ENCODE measurements around the gene SEMA5A. TPM values are rescaled to one million over a fixed set of nuclear protein-coding genes. Genes with fewer than 3 reads are reported as not detected.
A peak's percentile ranks its signal among the peaks of the same experiment; 100 is the strongest.

The SEMA5A gene
- total RNA-seq, 2 experiments from 2014 or later, result 1.1 to 1.7 TPM

- Mint-ChIP-seq H3K9me3 (no peaks in the 10 kb centered on the region), H3K27ac (no peak overlapping the region), H3K4me3 (no peak overlapping the region), H3K4me1 (no peaks in the 10 kb centered on the region), H3K27me3 (no peaks in the 10 kb centered on the region), H3K36me3 (ENCODE audit: low read depth) (no peaks in the 10 kb centered on the region)
- CTCF ChIA-PET, result no interaction called here
- POLR2A ChIA-PET, result no interaction called here
- DNase-seq, result no peak
Observed at GRCh38 chr5:9558319-9558965, 12.6 kb upstream of the SEMA5A start.

DNA sequence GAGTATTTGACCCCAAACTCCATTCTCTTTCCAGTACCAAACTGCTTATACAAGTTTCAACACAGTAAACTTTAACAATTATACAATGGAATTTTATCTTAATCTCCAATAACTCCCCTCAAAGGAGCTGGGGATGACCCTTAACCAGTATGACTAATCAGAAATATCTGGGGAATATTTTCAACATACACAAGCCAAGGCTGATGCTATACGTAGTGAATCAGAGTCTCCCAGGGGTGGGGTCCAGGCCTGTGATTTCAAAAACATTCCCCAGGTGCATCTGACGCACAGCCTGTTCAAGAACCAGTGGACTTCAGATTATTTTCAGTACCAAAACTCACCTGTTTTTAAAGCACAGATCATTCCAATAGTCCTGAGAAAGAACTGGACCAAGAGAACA is 11.8 kb upstream of the SEMA5A start:
- Mint-ChIP-seq H3K4me3 (no peak overlapping the region), H3K27me3 (no peaks in the 10 kb centered on the region), H3K9me3 (no peaks in the 10 kb centered on the region), H3K27ac (no peak overlapping the region), H3K4me1 (no peaks in the 10 kb centered on the region), H3K36me3 (ENCODE audit: low read depth) (no peaks in the 10 kb centered on the region)
- ChIA-PET POLR2A (no interaction called here), CTCF (no interaction called here)
- no peak for DNase-seq

- ChIA-PET POLR2A (no interaction called here), CTCF (no interaction called here)
- Mint-ChIP-seq H3K4me3 (no peak overlapping the region), H3K27ac (no peak overlapping the region), H3K4me1 (no peaks in the 10 kb centered on the region), H3K36me3 (ENCODE audit: low read depth) (no peaks in the 10 kb centered on the region), H3K9me3 (no peaks in the 10 kb centered on the region), H3K27me3 (no peaks in the 10 kb centered on the region)
- DNase-seq, result no peak
Observed at GRCh38 chr5:9555961-9556360, 10.1 kb upstream of the SEMA5A start.

DNA sequence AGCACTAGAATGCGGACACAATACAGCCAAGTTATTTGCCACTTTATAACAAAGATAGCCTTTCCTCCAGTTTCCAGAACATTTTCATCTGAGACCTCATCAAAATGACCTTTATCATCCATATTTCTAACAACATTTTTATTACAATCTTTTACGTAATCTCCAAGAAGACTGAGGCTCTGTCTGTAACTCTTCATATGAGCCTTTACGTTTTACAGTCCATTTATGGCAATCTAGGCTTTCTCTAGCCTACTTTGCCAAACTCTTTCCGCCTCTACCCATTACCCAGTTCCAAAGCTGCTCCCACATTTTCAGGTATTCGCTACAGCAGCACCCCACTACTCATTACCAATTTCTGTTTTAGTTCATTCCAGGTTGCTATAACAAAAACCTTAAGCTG is 8.2 kb upstream of the SEMA5A start:
- no peaks in the 10 kb centered on the region for H3K9me3 Mint-ChIP-seq
- ChIA-PET POLR2A (no interaction called here), CTCF (no interaction called here)
- H3K36me3 Mint-ChIP-seq (ENCODE audit: low read depth), result no peaks in the 10 kb centered on the region
- H3K4me1 Mint-ChIP-seq, result no peaks in the 10 kb centered on the region
- H3K27me3 Mint-ChIP-seq, result no peaks in the 10 kb centered on the region
- no peak for DNase-seq
- no peak overlapping the region for H3K4me3 Mint-ChIP-seq
- no peak overlapping the region for H3K27ac Mint-ChIP-seq

- DNase-seq, result no peak
- Mint-ChIP-seq H3K4me1 (no peaks in the 10 kb centered on the region), H3K4me3 (no peak overlapping the region), H3K27ac (no peak overlapping the region), H3K27me3 (no peaks in the 10 kb centered on the region), H3K36me3 (ENCODE audit: low read depth) (no peaks in the 10 kb centered on the region), H3K9me3 (no peaks in the 10 kb centered on the region)
- CTCF ChIA-PET, result no interaction called here
- POLR2A ChIA-PET, result no interaction called here
Observed at GRCh38 chr5:9553561-9553960, 7.7 kb upstream of the SEMA5A start.

DNA sequence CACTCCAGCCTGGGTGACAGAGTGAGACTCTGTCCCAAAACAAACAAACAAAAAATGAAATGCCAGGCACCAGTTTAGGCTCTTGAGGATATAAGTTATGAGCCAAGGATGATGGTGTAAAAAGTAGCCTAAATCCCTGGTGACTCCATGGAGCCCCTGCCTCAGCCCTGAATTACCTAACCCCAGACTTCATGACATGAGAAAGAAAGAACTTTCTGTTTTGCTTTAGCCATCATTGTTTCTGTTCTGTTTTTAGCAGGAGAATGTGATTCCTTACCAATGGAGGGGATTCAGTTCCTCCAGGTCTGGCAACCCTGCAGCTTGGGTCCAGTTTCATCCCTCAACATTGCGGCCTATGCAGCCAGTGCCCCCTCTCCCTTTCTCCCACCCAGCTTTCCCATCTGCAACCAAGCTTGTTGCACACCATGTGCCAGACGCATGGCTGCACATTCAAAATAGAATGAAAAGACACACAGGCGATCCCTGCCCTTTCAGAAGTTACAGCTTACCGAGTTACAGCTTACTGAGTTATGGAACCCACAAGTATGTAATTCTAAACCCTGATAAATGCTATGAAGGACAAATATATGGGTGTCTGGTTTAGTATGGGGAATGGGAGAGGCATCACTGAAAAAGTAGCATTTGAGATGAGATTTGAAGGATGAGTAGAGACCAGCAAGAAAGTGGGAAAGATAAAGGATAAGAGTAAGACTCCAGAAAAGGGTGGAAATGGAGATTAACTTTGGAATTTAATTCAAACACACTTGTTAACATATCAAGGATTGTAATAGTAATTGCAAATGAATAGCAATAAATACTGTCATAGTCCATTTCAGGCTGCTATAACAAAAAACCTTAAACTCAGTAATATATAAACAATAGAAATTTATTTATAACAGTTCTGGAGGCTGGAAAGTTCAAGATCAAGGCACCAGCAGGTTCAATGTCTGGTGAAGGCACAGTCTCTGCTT is 6.0 kb upstream of the SEMA5A start:
- Mint-ChIP-seq H3K4me1 (no peaks in the 10 kb centered on the region), H3K4me3 (no peak overlapping the region), H3K36me3 (ENCODE audit: low read depth) (no peaks in the 10 kb centered on the region), H3K9me3 (no peaks in the 10 kb centered on the region), H3K27me3 (peaks cover under 1% of the 10 kb centered on the region), H3K27ac (no peak overlapping the region)
- POLR2A ChIA-PET, result no interaction called here
- DNase-seq, result no peak
- CTCF ChIA-PET, result no interaction called here

GRCh38 chr5:9549941-9550340 is 4.1 kb upstream of the SEMA5A start:
- Mint-ChIP-seq H3K9me3 (no peaks in the 10 kb centered on the region), H3K27ac (no peak overlapping the region)

DNA sequence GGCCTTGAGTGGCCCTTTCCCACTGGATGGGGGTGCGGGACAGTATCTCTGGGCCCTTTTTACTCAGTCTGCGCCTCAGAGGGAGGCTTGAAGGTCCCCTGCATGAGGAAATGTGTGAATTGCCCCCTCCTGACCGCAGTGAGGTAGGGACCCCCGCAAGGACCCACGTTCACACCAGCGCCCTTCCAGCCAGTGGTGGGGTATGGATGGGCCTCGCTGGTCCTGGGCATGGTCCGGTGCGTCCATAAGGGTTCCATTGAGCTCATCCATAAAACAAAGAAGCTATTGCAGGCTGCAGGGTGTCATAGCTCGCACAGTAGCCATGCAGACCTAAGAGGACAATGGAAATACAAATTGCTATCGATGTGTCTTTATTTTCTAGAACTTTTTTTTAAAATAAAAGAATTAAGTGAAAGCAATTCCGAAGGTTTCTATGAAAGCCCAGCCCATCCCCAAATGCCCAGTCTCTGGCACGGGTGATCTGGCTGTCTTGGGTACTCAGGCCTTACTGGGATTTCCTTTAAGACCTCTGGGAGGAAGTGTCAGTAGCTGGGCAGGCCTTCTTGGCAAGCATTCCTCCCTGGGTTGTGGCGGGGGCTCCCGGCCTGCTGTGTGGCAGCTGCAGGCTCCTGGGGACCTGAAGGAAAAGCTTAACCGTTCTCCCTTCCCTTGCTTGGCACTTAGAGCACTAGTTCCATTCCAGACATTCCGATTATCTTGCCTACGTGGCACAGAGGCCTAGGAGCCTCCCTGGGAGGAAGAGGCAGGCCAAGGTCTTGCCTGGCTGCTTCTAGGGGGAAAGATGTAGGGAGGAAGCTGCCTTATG is 1.5 kb upstream of the SEMA5A start:
- Mint-ChIP-seq H3K9me3 (no peaks in the 10 kb centered on the region), H3K4me1 (peaks cover 8% of the 10 kb centered on the region), H3K36me3 (ENCODE audit: low read depth) (no peaks in the 10 kb centered on the region), H3K27me3 (peaks cover 15% of the 10 kb centered on the region), H3K4me3 (no peak overlapping the region), H3K27ac (no peak overlapping the region)
- ChIA-PET CTCF (no interaction called here), POLR2A (no interaction called here)
- no peak for DNase-seq

More at GRCh38 chr5:9549941-9550340, 4.1 kb upstream of the SEMA5A start:
- H3K4me1 Mint-ChIP-seq, result no peaks in the 10 kb centered on the region
- H3K36me3 Mint-ChIP-seq (ENCODE audit: low read depth), result no peaks in the 10 kb centered on the region
- H3K4me3 Mint-ChIP-seq, result no peak overlapping the region
- ChIA-PET POLR2A (no interaction called here), CTCF (no interaction called here)
- no peak for DNase-seq
- peaks cover 7% of the 10 kb centered on the region for H3K27me3 Mint-ChIP-seq

DNA sequence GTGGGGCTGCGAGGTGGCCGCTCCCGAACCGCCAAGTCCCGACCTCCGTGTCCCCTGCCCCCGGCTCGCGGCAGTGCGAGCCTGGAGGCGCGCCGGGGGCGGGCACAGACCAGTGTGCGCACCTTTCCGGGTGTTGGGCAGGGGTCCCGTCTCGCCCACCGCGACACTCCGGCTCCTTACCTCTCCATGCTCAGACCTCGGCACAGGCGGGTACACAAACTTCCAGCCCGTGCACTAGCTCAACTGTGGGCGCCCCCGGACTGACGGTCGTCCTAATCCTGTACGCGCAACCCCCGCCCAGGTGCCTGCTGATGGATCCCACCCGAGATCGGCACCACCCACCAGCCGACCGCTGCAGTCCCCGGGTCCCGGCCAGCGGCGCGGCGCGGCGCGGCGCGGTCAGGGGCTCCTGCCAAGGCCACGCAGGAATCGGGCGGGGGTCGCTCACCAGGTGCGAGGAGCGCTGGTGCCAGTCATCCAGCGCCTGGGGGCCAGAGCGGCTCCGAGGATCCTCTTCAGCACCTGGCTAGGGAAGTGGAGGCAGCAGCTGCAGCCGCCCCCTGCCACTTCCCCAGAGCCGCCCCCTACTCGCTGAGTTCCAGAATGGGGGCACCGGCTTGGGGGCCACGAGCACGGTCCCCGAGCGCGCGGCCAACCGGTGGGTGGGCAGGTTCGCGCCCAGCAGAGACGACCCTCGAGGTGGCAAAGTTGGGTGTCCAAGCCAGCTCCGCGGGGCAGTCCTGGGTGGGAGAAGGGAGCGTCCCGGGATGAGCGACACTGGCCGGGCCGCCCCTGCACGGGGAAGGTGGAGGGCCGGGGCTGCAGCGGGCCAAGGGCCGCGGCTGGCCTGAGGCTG is 511 bp downstream of the SEMA5A start:
- DNase-seq, result no peak
- H3K4me3 Mint-ChIP-seq, result peak overlapping the region; percentile 60
- no peaks in the 10 kb centered on the region for H3K9me3 Mint-ChIP-seq
- no peak overlapping the region for H3K27ac Mint-ChIP-seq
- CTCF ChIA-PET, result no interaction called here
- peaks cover 10% of the 10 kb centered on the region for H3K4me1 Mint-ChIP-seq
- no peaks in the 10 kb centered on the region for H3K36me3 Mint-ChIP-seq (ENCODE audit: low read depth)
- POLR2A ChIA-PET, result no interaction called here
- H3K27me3 Mint-ChIP-seq, result peaks cover 15% of the 10 kb centered on the region

DNA sequence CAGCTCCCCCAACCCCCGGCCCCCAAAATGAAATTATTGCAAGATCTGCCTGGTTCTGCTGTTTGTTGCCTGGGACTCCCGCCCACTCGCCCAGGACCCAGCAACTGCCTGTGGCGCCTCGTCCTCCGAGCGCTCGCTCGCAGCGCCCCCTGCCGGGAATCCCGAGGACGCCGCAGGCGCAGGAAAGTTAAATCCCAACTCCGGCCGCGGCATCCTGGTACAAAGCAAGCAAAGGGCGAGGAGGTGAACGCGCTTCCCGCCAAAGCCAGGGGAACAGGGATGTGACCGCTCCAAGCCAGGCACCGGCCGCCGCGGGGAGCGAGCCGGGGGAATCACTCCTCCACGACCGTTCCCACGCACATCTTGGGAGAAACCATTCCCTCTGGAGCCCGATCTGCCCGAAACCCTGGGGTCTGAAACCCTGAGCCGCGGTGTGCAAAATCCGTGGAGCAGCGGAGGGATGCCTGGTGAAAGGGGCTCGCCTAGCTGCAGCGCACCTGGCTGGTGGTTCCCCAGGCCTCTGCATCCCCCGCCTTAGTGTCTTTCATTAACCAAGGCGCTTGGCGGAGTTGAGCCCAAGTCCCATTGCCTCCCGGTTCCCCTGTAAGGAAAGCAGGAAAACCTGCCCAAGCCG is 1.3 kb downstream of the SEMA5A start:
- peaks cover 15% of the 10 kb centered on the region for H3K27me3 Mint-ChIP-seq
- no peaks in the 10 kb centered on the region for H3K36me3 Mint-ChIP-seq (ENCODE audit: low read depth)
- H3K4me1 Mint-ChIP-seq, result peaks cover 10% of the 10 kb centered on the region
- CTCF ChIA-PET, result interaction anchor here (0.6 to 1.3 kb wide), 4 partner anchors 15 to 1667 kb away, joined by 3 to 4 read pairs (median 3); no protein-coding TSS in a partner anchor
- DNase-seq, result peak; percentile 48
- peak overlapping the region; percentile 60 for H3K4me3 Mint-ChIP-seq
- peak overlapping the region; percentile 2 for H3K27ac Mint-ChIP-seq
- POLR2A ChIA-PET, result no interaction called here
- H3K9me3 Mint-ChIP-seq, result no peaks in the 10 kb centered on the region

DNA sequence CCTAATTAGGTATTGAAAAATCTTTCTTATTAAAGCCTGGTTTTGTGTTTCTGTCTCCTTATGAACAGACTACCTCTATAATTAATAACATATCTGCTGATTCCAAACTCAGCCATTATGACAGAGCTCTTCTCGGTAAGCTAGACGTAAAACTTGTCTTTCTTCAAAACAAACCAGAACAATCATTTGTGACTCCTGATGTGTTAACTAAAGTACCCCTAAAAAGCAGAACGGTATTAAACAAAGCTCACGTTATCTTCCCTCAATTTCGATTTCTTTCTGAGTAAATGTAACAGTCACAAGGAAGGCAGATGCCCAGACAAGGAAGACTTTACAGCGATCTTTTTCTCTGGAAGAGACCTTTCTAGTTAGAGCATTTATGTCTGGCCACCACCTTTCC is 1.8 kb downstream of the SEMA5A start:
- no peak for DNase-seq
- Mint-ChIP-seq H3K27me3 (peaks cover 15% of the 10 kb centered on the region), H3K9me3 (no peaks in the 10 kb centered on the region), H3K27ac (peak overlapping the region; percentile 2), H3K4me1 (peaks cover 11% of the 10 kb centered on the region), H3K4me3 (peak overlapping the region; percentile 60), H3K36me3 (ENCODE audit: low read depth) (no peaks in the 10 kb centered on the region)
- POLR2A ChIA-PET, result no interaction called here
- CTCF ChIA-PET, result interaction anchor here (0.6 to 1.3 kb wide), 4 partner anchors 14 to 1666 kb away, joined by 3 to 4 read pairs (median 3); no protein-coding TSS in a partner anchor

GRCh38 chr5:9543311-9543920 is 2.5 kb downstream of the SEMA5A start:
- Mint-ChIP-seq H3K9me3 (no peaks in the 10 kb centered on the region), H3K4me3 (no peak overlapping the region), H3K4me1 (peaks cover 15% of the 10 kb centered on the region), H3K27ac (no peak overlapping the region), H3K36me3 (ENCODE audit: low read depth) (no peaks in the 10 kb centered on the region), H3K27me3 (peaks cover 15% of the 10 kb centered on the region)
- ChIA-PET POLR2A (no interaction called here), CTCF (interaction anchor here (0.9 to 1.3 kb wide), 2 partner anchors 14 to 1656 kb away, joined by 3 to 4 read pairs; no protein-coding TSS in a partner anchor)
- DNase-seq, result no peak

Data from activated CD4-positive, alpha-beta memory T cell treated with anti-CD3 and anti-CD28 coated beads, Interleukin-2, amount 10 ng/mL, durations not matched to agents 7 days and 5 days (primary cell).